GM18868 (cell line): ENCODE measurements around the gene MAGED4.
"Not testable (repeated sequence)": the region's sequence is repeated elsewhere in the genome, so short reads cannot be mapped to it uniquely, and the experiment has no call there.

Experiments used
- ATAC-seq: cut with Tn5 transposase; IDR thresholded peaks from one replicate; pipeline ENCODE4 v1.9.1; 2021; ENCODE audit warnings: mild to moderate bottlenecking, moderate library complexity; ENCODE audit not compliant: unreplicated experiment

The MAGED4 gene, protein sequence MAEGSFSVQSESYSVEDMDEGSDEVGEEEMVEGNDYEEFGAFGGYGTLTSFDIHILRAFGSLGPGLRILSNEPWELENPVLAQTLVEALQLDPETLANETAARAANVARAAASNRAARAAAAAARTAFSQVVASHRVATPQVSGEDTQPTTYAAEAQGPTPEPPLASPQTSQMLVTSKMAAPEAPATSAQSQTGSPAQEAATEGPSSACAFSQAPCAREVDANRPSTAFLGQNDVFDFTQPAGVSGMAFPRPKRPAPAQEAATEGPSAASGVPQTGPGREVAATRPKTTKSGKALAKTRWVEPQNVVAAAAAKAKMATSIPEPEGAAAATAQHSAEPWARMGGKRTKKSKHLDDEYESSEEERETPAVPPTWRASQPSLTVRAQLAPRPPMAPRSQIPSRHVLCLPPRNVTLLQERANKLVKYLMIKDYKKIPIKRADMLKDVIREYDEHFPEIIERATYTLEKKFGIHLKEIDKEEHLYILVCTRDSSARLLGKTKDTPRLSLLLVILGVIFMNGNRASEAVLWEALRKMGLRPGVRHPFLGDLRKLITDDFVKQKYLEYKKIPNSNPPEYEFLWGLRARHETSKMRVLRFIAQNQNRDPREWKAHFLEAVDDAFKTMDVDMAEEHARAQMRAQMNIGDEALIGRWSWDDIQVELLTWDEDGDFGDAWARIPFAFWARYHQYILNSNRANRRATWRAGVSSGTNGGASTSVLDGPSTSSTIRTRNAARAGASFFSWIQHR

DNA sequence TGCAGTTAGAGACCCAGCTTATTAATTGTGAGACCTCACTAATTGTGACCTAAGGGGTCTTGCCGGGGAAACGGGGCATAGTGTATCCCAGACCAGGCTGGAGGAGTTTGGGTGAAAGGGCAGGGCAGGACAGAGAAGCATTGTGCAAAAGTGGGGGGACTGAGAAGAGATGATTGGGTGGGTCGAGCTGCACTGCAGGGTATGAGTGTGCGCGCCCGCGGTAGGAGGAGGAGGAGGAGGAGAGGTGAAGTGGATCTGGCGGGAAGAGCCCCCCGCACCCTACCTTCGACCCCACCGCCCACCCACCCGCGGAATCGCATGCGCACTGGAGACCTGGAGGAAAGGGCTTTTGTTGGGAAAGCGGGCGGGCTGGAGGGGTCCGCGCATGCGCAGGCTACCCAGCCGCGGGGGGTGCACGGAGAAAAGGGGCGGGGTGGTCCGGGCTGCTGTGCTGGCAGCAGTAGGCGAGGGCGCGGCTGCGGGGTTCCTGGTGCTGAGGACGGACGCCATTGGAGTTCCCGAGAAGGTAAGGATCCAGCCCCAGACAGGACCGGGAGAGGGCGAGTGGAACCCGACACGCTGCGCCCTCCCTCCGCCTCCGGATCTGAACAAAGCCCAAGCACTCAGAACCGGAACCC lies at the start of gene MAGED4:
Gene MAGED4 (plus strand): TSS at position 449 of the 638 bp plus-strand sequence. CDS start 1,035 bp downstream, outside the sequence.
- not testable (repeated sequence) for ATAC-seq

DNA sequence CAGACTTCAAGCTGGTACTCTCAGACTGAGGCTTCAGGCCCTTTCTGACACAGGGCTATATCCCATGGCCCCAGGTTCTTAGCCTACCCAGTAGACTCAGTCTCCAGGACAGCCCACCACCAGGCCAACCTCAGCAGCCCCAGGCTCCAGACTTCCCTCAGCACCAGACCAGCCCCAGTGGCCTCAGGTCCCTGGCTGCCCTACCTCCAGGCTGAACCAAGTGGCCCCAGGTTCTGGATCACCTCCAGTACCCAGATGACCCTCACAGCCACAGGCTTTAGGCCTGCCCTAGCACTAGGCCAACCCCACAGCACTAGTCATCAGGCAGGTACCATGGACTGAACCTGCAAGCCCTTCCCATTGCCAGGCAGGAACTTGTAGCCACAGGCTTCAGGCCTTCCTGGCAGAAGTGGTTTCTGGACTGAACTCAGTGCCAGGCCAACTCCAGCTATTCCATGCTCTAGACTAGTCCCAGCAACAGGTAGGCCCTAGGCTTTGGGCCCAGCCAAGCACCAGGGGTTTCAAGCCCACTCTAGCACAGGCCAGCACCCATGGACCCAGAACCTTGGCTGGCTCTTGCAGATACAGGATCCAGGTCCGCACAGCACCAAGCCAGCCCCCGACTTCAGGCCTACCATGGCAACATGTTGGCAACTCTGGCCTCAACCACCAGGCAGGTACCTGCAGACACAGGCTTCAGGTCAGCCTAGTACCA lies 45.7 kb upstream of the MAGED4 start:
- no peak for ATAC-seq

DNA sequence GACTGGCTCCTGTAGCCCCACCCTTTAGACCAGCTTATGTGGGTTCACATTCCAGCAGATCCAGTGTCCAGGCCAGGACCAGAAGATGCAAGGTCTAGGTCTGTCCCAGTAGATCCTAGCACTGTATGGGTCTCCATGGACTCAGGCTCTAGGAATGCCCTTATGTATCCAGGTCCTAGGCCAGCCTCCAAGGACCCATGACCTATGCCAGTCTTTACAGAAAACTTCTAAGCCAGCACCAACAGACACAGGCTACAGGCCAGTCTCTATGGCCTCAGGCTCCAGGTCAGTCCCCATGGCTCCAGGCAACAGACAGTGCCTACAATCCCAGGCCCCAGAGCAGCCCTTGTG lies 45.2 kb upstream of the MAGED4 start:
- ATAC-seq, result no peak

DNA sequence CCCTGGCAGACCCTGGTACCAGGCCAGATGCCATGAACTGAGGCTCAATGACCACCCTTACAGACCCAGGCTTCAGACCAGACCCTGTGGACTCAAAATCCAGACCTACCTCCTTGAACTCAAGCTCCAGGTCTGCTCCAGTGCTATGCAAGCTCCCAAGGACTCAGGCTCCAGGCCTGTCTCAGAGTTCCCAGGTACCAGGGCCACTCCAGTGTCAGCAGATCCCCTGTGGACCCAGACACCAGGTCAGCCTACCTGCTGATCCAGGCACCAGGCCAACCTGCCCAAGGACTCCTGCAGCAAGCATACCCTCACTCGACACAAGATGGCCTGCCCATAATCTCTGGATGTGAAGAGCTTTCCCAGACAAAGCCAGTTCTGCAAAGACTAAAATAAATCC lies 44.7 kb upstream of the MAGED4 start:
- ATAC-seq, result no peak

DNA sequence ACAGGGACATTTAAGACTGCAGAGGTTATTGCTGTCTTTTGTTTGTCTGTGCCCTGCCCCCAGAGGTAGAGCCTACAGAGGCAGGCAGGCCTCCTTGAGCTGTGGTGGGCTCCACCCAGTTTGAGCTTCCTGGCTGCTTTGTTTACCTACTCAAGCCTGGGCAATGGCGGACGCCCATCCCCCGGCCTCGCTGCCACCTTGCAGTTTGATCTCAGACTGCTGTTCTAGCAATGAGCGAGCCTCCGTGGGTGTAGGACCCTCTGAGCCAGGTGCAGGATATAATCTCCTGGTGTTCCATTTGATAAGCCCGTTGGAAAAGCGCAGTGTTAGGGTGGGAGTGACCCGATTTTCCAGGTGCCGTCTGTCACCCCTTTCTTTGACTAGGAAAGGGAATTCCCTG lies 34.0 kb upstream of the MAGED4 start:
- ATAC-seq, result not testable (repeated sequence)

DNA sequence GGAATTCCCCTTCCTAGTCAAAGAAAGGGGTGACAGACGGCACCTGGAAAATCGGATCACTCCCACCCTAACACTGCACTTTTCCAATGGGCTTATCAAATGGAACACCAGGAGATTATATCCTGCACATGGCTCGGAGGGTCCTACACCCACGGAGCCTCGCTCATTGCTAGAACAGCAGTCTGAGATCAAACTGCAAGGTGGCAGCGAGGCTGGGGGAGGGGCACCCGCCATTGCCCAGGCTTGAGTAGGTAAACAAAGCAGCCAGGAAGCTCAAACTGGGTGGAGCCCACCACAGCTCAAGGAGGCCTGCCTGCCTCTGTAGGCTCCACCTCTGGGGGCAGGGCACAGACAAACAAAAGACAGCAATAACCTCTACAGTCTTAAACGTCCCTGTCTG lies 24.5 kb upstream of the MAGED4 start:
- not testable (repeated sequence) for ATAC-seq

DNA sequence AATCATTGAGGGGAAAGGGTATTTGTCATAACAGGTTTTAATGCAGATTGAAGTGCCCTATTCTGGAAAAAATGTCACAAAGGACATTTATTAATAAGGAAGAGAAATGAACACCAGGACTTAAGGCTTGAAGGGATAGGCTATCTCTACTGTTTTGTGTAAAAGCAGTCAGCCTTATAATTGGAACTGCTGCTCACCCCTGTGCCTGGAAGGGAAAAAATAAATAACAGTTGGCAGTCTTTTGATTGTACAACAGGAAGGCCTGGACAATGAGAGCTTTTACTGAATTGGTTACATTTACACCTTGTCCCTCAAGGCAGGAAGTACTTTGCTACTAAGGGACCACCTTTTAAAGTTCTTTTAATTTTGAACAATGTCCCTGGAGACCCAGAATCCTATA lies 17.8 kb upstream of the MAGED4 start:
- no peak for ATAC-seq

DNA sequence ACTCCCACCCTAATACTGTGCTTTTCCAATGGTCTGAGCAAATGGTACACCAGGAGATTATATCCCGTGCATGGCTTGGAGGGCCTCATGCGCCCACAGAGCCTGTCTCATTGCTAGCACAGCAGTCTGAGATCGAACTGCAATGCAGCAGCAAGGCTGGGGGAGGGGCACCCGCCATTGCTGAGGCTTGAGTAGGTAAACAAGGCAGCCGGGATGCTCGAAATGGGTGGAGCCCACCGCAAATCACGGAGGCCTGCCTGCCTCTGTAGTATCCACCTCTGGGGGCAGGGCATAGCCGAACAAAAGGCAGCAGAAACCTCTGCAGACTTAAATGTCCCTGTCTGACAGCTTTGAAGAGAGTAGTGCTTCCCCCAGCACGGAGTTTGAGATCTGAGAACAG lies 13.6 kb upstream of the MAGED4 start:
- ATAC-seq, result not testable (repeated sequence)

DNA sequence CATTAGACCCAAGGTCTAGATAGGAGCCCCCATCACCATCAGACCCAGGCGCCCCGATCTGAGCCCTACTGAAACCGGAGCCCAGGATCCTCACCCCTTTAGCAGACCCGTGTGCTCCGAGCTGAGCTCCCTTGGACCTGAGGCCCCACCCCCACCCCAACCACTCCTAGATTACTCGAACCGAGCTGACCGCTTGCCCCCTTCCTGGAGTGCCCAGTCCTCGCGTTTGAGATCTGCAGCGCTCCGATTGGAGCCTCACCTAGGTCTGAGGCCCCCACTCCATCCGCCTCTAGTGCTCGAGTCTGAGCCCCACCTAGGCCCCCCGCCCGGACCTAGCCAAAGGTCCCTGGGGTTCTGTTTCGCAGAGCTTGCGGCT lies 378 bp downstream of the MAGED4 start:
- ATAC-seq, result not testable (repeated sequence)

DNA sequence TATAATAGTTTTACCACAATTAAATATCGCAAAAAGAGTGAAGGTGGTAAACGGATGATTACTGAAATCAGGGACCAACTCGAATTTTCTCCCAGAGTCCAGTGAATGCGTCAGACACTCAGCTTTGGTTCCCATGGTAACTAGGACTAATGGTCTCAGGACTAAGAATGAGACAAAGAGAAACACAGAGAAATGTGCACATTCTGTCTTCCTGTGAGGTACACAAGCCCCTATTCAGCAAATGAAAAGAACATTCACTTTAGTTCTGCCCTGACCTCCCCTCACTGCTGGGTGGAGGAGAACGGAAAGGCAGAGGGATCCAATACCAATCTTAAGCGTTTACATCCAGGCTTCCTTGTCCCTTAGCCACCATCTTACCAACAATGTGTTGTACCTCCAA lies 26.7 kb downstream of the MAGED4 start:
- not testable (repeated sequence) for ATAC-seq

DNA sequence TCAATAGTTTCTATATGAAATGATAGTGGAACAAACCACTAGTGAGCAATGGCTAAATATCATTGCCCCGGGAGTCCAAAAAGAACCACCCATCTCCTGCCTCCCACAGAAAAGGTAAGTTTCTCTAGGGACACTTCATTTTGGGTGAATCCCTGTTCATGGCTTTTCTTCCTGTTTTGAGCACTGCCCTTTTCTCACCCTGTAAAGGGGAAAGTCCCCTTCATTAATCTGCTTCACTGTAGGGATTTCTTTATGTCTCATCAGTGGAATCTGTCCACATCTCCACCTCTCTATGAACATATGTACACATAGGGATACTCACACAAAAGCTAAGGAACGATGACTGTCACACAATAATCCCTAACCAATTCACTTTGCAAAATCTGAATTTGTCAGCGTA lies 28.6 kb downstream of the MAGED4 start:
- no peak for ATAC-seq

DNA sequence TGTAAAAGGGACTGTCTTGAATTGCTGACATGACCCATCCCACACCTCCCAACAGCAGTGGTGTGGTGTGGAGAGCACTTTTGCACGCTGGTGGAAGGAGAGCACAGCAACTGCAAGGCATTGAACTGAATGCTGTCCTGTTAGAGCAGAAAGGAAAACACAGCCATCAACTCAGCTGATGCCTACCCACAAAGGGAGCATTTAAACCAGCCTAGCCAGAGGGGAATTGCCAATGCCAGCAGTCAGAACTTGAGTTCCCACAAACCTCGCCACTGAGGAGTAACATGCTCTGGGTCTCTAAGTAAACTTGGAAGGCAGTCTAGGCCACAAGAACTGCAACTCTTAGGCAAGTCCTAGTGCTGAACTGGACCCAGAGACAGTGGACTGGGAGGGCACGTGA lies 31.9 kb downstream of the MAGED4 start:
- ATAC-seq, result no peak

DNA sequence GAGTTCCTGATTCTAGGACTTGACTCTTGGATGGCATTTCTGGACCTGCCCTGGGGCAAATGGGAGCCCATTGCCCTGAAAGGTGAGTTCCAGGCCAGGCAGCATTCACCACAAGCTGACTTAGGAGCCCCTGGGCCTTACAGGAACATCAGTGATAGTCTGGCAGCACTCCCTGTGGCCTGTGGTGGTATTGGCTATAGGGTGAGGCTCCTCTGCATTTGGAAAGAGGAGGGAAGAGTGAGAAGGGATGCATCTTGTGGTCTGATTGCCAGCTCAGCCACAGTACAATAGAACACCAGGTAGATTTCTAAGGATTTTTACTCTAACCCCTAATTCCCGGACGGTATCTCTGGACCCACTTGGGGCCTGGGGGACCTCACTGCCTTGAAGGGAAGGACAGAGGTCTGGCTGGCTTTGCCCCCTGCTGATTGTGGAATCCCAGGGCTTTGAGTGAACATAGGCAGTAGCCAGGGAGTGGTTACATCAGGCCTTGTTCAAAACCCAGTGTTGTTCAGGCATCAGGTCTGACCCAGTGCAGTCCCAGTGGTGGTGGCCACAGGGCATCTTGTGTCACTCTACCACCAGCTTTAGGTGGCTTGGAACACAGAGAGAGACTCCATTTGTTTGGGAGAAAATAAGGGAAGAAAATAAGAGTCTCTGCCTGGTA lies 32.9 kb downstream of the MAGED4 start:
- no peak for ATAC-seq

DNA sequence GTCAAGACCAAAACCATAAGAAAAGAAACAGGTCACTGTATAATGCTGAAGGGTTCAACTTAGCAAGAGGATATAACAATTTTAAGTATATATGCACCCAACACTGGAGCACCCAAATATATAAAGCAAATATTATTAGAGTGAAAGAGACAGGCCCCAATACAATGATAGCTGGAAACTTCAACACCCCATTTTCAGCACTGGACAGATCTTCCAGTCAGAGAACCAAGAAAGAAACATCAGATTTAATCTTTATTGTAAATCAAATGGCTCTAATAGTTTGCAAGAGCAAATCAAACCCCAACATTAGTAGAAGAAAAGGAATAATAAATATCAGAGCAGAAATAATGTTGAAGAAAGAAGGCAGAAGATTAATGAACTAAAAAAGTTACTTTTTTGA lies 36.2 kb downstream of the MAGED4 start:
- ATAC-seq, result no peak
